GM12872 (cell line): Measurements from ENCODE around the gene KCNIP4.

ENCODE experiments used
- TF ChIP-seq, protein P1 (sequence below): IDR thresholded peaks from 3 replicates; pipeline ENCODE4 v1.5.1; 2011; ENCODE audit warnings: low read depth, mild to moderate bottlenecking, low read length, moderate library complexity; ENCODE audit not compliant: insufficient read depth

The KCNIP4 gene

DNA sequence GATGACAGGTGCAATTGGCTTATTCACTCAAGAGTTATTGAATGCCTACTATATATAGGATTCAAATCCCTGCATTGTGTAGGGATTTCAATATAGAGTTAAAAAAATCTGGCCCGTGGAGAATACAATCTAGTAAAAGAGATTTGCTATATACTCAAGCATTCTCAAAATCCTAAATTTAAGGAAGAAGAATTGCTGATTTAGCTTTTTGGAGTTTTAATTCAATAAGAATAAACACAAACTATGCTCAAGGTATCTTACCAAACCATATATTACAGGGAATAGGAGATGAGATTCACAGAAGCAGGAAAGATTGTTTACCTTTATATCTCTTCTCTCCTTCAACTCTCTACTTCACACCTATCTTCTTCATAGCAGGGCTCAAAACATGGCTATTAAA, 771.5 kb downstream of the KCNIP4 start:
- TF ChIP-seq, protein P1, sequence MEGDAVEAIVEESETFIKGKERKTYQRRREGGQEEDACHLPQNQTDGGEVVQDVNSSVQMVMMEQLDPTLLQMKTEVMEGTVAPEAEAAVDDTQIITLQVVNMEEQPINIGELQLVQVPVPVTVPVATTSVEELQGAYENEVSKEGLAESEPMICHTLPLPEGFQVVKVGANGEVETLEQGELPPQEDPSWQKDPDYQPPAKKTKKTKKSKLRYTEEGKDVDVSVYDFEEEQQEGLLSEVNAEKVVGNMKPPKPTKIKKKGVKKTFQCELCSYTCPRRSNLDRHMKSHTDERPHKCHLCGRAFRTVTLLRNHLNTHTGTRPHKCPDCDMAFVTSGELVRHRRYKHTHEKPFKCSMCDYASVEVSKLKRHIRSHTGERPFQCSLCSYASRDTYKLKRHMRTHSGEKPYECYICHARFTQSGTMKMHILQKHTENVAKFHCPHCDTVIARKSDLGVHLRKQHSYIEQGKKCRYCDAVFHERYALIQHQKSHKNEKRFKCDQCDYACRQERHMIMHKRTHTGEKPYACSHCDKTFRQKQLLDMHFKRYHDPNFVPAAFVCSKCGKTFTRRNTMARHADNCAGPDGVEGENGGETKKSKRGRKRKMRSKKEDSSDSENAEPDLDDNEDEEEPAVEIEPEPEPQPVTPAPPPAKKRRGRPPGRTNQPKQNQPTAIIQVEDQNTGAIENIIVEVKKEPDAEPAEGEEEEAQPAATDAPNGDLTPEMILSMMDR: no peak

DNA sequence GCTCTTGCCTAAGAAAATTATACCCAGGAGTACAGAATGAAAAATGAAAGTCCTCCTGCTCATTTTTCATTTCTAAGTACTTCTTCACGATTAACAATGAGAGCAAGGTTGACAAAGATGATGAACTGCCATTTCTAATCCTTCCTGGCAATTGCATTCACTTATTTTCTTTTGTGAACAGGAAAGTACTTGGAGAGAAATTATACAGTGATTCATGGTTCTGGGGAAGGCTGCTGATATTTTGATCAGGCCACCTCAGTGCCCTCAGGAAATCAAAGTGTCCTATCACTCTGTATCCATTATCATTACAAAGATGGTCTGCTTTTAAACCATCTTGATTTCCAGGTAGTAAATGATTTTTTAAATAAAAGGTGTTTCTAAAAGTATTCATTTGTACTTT, 780.9 kb downstream of the KCNIP4 start:
- TF ChIP-seq, protein P1: no peak

DNA sequence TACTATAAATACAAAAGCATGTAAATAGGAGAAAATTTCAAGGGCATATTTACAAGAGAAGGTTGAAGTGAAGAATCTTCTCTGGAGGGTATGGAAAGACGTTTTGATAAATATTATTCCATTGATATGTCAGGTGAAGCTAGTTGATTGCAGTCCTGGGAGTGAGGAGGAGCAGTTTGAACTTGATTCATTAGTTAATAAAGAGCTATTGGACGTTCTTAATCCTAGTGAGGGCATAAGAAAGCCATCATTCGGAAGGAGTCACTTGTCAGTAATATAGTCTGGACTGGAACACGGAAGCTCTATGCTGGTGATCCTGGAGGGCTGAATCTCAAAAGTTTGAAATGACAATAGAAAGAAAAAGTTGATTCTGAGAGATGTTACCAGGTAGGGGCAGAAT, 793.2 kb downstream of the KCNIP4 start:
- TF ChIP-seq, protein P1: no peak

DNA sequence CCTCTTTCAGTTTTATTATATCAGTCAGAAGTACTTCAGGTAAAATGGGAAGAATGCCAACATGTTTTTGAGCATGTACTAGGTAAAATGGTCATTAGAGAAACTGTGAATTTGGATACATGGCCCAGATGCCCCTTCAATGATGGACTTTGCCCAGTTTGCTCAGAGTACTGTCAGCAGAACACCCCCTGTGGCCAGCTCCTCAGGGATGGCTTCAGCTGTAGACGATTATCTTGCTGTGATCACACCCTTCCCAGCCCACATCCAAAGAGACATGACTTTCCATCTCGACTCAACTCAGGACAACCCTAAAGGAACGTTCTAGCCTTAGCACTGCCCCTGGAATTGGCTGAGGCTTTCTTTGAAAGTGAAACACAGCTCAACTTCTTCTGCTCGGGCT, 809.2 kb downstream of the KCNIP4 start:
- TF ChIP-seq, protein P1: no peak

DNA sequence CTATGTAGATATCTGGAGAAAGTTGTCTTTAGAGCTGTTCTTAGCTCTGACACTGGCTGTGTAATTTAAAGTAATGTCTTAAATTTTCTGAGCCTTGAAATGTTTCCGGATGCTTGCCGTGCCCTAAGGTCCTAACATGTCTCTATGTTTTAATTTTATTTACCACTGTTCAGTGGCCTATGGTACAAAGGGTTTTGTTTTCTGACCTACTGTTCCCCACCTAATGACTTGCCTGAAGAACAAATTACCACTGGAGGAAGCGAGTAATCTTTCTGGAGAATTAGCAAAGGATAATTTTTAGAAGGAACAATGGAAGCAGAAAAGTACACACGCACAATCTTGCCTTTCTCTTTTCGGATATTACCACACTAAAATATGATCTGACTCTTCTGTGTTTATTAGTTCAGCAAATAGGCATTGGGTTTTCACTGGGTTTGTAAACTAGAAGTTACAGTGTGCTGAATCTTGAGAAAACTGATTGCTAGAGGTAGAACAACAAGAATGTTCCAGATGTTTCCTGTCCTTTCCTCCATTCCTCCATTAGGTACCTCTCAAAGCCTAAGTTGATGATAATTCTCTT, 812.4 kb downstream of the KCNIP4 start:
- TF ChIP-seq, protein P1: no peak

DNA sequence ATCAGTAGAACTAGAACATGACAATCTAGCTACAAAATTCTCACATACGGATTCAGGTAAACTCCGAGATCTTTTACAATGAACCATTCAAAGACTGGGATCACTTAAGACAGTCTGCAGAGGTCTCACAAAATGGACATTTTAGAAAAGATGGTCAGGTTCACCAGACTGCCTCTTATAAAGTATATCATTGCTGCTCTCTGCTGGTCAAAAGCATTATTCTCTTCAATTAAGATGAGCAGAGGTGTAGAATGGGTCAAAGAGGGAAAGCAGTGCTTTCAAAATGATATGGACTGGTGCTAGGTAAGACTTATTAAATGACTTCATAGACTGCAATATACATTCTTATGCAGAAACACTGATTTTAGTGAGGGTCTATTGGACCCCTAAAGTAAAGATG, 813.6 kb downstream of the KCNIP4 start:
- TF ChIP-seq, protein P1: no peak

DNA sequence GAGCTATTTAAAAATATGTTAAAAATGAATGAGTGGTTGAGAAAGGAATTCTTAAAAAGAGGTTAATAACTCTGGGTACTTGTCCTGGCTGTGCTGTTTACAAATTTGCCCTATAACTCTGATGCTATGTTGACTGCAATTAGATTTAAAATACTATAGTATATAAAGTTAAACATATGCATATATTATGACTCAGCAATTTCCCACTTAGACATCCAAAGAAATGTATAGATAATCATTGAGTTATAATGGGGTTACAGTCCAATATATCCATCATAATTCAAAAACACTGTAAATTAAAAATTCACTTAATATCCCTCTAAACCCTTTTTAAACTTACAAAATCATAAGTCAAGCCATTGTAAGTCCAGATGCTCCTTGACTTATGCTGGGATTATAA, 818.0 kb downstream of the KCNIP4 start:
- TF ChIP-seq, protein P1: no peak

DNA sequence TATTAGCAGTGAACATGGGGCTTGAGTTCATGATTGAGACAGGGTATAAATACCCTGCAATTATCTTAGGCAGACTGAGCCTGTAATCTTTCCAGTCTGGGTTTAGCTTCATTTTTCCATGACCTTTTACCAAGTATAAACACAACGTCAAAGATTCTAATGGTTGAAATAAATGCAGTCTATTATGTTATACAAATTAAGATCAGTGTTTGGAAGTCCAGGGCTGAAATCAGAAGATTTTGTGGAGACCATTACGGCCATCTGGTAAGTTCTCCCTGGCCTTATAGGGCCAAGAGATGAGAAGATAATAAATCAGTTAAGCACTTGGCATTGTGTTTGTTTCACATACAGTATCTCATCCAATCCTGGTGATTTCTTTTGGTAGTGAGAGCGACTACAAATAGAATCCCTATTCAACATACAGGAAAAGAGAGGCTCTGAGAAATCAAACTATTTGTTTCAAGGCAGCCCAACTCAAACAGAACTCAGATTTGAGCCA, 822.5 kb downstream of the KCNIP4 start:
- TF ChIP-seq, protein P1: no peak
